Left lobe of liver (tissue), 2 donors: Measurements from ENCODE around the gene FN1. TPM values are rescaled to one million over a fixed set of nuclear protein-coding genes. Genes with fewer than 3 reads are reported as not detected.
"Not testable (repeated sequence)": the region's sequence is repeated elsewhere in the genome, so short reads cannot be mapped to it uniquely, and the experiment has no call there.

Experiments used
- ATAC-seq: fragments of 200-7000 bp; cut with Tn5 transposase; one replicate; pipeline ENCODE4 v1.9.1; 2020; ENCODE audit warnings: mild to moderate bottlenecking, moderate library complexity
- DNase-seq: peaks from one replicate; pipeline ENCODE4 v3.0.0-alpha.2; 2020; ENCODE audit warnings: low spot score
- total RNA-seq: library from RNA; stranded (reverse); gene quantifications from one replicate; pipeline ENCODE4 v1.2.1, GENCODE V29; 2021
- donor health status: DM: no; HTN: no; CAD: no; lungs with moderate emphysema.
- donor health status: DM: no; HTN: yes; CAD: no.

FN1 gene
- total RNA-seq, 1 donor from 2014 or later: 1,295 TPM

GRCh38 chr2:215409331-215410127 lies 26.3 kb downstream of the FN1 start:
- ATAC-seq (peak; percentile 14), DNase-seq (no peak)

- not testable (repeated sequence) for DNase-seq, ATAC-seq
These were observed 27.4 kb downstream of the FN1 start for GRCh38 chr2:215408441-215408840.

GRCh38 chr2:215407590-215408264 lies 28.1 kb downstream of the FN1 start:
- ATAC-seq: no peak
- DNase-seq: no peak

GRCh38 chr2:215407061-215407460 lies 28.8 kb downstream of the FN1 start:
- DNase-seq (no peak), ATAC-seq (no peak)

- ATAC-seq (peak; percentile 33), DNase-seq (no peak)
These were observed 29.9 kb downstream of the FN1 start for GRCh38 chr2:215405722-215406581.

GRCh38 chr2:215404348-215405012 lies 31.4 kb downstream of the FN1 start:
- DNase-seq: no peak
- no peak for ATAC-seq

GRCh38 chr2:215403441-215404347 lies 32.2 kb downstream of the FN1 start:
- ATAC-seq (no peak), DNase-seq (no peak)

GRCh38 chr2:215401896-215402379 lies 33.9 kb downstream of the FN1 start:
- DNase-seq: no peak
- no peak for ATAC-seq

- no peak for DNase-seq
- peak; percentile 14 for ATAC-seq
These were observed 36.7 kb downstream of the FN1 start for GRCh38 chr2:215399067-215399716.

- DNase-seq (no peak), ATAC-seq (peak; percentile 36)
These were observed 38.1 kb downstream of the FN1 start for GRCh38 chr2:215397632-215398341.

- DNase-seq: no peak
- ATAC-seq: no peak
These were observed 39.1 kb downstream of the FN1 start for GRCh38 chr2:215396595-215397313.

GRCh38 chr2:215395687-215396460 lies 40.0 kb downstream of the FN1 start:
- DNase-seq: no peak
- ATAC-seq: no peak

GRCh38 chr2:215394102-215394805 lies 41.6 kb downstream of the FN1 start:
- ATAC-seq: no peak
- DNase-seq: no peak

GRCh38 chr2:215392687-215393270 lies 43.1 kb downstream of the FN1 start:
- ATAC-seq (no peak), DNase-seq (no peak)

GRCh38 chr2:215392164-215392563 lies 43.7 kb downstream of the FN1 start:
- DNase-seq (no peak), ATAC-seq (no peak)

- DNase-seq (no peak), ATAC-seq (no peak)
These were observed 44.3 kb downstream of the FN1 start for GRCh38 chr2:215391531-215391930.
